HAP-1 (cell line): ENCODE measurements around the gene TTC24.
"Not testable (repeated sequence)": the region's sequence is repeated elsewhere in the genome, so short reads cannot be mapped to it uniquely, and the experiment has no call there.

Experiments used
- DNase-seq, 2 experiments: peaks; one replicate each; pipeline ENCODE4 v3.0.0-alpha.2; 2016 to 2020; ENCODE audit warnings: low spot score in 2 of 2
- H3K27me3 ChIP-seq: fragments of 250-450 bp; sonication (Bioruptor Pico); 2 replicates; pipeline ENCODE4 v1.5.1; 2020; ENCODE audit warnings: low read depth, mild to moderate bottlenecking, moderate library complexity
- H3K36me3 ChIP-seq: fragments of 250-450 bp; sonication (Bioruptor Pico); replicated peaks from 2 replicates; pipeline ENCODE4 v1.5.1; 2020; ENCODE audit warnings: mild to moderate bottlenecking
- H3K4me1 ChIP-seq: fragments of 250-450 bp; sonication (Bioruptor Pico); 2 replicates; pipeline ENCODE4 v1.5.1; 2020; ENCODE audit warnings: mild to moderate bottlenecking
- H3K4me3 ChIP-seq: fragments of 250-450 bp; sonication (Bioruptor Pico); 2 replicates; pipeline ENCODE4 v1.5.1; 2020; ENCODE audit warnings: mild to moderate bottlenecking, moderate library complexity
- H3K9me3 ChIP-seq: fragments of 250-450 bp; sonication (Bioruptor Pico); 2 replicates; pipeline ENCODE4 v1.5.1; 2020; ENCODE audit warnings: mild to moderate bottlenecking, moderate library complexity
- in situ Hi-C: fragments of 300-500 bp; cut with MboI; formaldehyde crosslinking; loops from 3 replicates; pipeline ENCODE4 v1.14.3; 2020; ENCODE audit warnings: low sequenced_read_pairs, inconsistent platforms, mixed read lengths

The TTC24 gene

DNA sequence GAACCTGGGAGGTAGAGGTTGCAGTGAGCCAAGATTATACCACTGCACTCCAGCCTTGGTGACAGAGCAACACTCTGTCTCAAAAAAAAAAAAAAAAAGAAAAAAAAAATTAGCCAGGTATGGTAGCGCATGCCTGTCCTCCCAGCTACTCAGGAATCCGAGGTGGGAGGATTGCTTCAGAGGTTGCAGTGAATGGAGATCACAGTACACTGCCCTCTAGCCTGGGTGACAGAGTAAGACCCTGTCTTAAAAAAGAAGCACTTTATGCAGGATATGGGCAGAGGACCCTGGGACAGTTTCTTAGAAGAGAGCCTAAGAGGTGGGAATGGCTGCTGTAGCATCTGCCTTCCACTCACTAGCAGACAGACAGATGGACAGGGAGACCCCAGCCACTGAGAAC, 30.1 kb upstream of the TTC24 start:
- Histone ChIP-seq H3K9me3 (no peaks in the 10 kb centered on the region), H3K4me1 (no peaks in the 10 kb centered on the region), H3K27me3 (no peaks in the 10 kb centered on the region), H3K4me3 (no peak overlapping the region), H3K36me3 (peaks cover 58% of the 10 kb centered on the region)
- DNase-seq: no peak
- in situ Hi-C loops: no loop called here

- no peaks in the 10 kb centered on the region for H3K27me3 ChIP-seq
- H3K4me1 ChIP-seq: no peaks in the 10 kb centered on the region
- H3K9me3 ChIP-seq: no peaks in the 10 kb centered on the region
- H3K4me3 ChIP-seq: no peak overlapping the region
- DNase-seq: no peak
- in situ Hi-C loops: no loop called here
- H3K36me3 ChIP-seq: peaks cover 62% of the 10 kb centered on the region
Observed at GRCh38 chr1:156549831-156550230, 29.7 kb upstream of the TTC24 start.

- Histone ChIP-seq H3K9me3 (no peaks in the 10 kb centered on the region), H3K4me3 (no peak overlapping the region), H3K4me1 (no peaks in the 10 kb centered on the region), H3K27me3 (no peaks in the 10 kb centered on the region), H3K36me3 (peaks cover 64% of the 10 kb centered on the region)
- in situ Hi-C loops: no loop called here
- DNase-seq: no peak
Observed at GRCh38 chr1:156550346-156550745, 29.2 kb upstream of the TTC24 start.

DNA sequence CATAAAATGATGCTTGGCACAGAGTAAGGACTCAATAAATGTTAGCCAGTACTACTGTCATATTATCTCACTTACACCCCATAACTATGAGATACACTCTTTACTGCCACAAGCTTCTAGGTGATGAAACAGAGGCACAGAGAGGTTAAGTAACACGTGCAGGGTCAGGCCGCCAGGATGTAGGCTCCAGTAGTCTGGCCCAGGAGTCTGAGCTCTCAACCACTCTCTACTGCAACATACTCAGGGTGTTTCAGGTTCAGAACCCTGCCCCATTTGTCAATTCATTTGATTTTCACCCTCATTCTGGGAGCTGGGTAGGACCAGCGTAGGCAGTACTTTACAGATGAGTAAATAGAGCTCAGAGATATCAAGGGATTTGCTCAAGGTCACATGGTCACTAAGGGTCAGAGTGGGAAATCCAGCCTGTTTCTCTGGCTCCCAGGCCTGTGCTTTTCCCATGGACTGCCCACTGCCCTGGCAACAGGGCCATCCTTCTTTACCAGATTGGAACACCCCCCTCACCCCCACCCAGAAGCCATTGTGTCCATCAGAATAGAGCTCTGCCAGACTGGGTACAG, 28.4 kb upstream of the TTC24 start:
- in situ Hi-C loops: no loop called here
- peaks cover 70% of the 10 kb centered on the region for H3K36me3 ChIP-seq

GRCh38 chr1:156551869-156552268, 27.7 kb upstream of the TTC24 start:
- no peak for DNase-seq
- peaks cover 68% of the 10 kb centered on the region for H3K36me3 ChIP-seq
- in situ Hi-C loops: no loop called here

More for the DNA sequence above, 28.4 kb upstream of the TTC24 start:
- H3K9me3 ChIP-seq: no peaks in the 10 kb centered on the region
- H3K27me3 ChIP-seq: no peaks in the 10 kb centered on the region
- DNase-seq: no peak
- no peak overlapping the region for H3K4me3 ChIP-seq
- no peaks in the 10 kb centered on the region for H3K4me1 ChIP-seq

GRCh38 chr1:156552518-156552917, 27.0 kb upstream of the TTC24 start:
- no peak for DNase-seq
- no peak overlapping the region for H3K4me3 ChIP-seq
- H3K36me3 ChIP-seq: peaks cover 62% of the 10 kb centered on the region
- no peaks in the 10 kb centered on the region for H3K27me3 ChIP-seq
- no peaks in the 10 kb centered on the region for H3K4me1 ChIP-seq
- in situ Hi-C loops: no loop called here
- no peaks in the 10 kb centered on the region for H3K9me3 ChIP-seq

More at GRCh38 chr1:156551869-156552268, 27.7 kb upstream of the TTC24 start:
- Histone ChIP-seq H3K9me3 (no peaks in the 10 kb centered on the region), H3K4me3 (no peak overlapping the region), H3K27me3 (no peaks in the 10 kb centered on the region), H3K4me1 (no peaks in the 10 kb centered on the region)

GRCh38 chr1:156552937-156553336, 26.6 kb upstream of the TTC24 start:
- DNase-seq, H3K27me3 ChIP-seq, H3K4me3 ChIP-seq, H3K4me1 ChIP-seq, in situ Hi-C loops, H3K9me3 ChIP-seq: not testable (repeated sequence)
- H3K36me3 ChIP-seq: peaks cover 58% of the 10 kb centered on the region

DNA sequence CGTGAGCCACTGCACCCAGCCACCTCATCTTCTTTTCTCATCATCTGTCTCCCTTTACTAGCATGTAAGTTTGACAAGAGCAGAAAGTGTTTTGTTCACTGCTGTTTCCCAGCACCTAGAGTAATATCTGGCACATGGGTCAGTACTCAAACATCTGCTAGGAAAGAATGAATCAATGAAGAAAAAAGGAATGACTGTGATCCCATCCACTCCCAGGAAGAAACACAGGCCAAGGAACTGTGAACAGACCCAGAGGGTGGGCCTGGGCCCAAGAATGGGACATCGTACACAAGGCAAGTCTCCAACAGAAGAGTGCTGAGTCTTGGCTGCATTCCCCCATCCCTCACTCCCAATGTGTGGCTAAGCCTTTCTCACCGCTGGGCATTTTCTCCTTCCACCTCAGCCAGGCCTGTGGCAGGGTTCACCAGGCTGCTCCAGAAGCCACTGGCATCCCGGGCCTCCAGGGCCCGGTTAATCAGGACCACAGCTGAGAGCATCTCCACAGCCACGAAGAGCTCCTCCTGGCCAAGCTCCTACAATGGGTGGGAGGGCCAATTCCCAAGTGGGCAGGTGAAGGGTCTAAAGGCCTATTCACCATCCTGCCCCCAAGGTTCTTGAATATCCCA, 25.6 kb upstream of the TTC24 start:
- no peak for DNase-seq
- H3K36me3 ChIP-seq: peaks cover 49% of the 10 kb centered on the region
- in situ Hi-C loops: no loop called here
- no peaks in the 10 kb centered on the region for H3K27me3 ChIP-seq
- no peak overlapping the region for H3K4me3 ChIP-seq
- no peaks in the 10 kb centered on the region for H3K9me3 ChIP-seq
- H3K4me1 ChIP-seq: no peaks in the 10 kb centered on the region

DNA sequence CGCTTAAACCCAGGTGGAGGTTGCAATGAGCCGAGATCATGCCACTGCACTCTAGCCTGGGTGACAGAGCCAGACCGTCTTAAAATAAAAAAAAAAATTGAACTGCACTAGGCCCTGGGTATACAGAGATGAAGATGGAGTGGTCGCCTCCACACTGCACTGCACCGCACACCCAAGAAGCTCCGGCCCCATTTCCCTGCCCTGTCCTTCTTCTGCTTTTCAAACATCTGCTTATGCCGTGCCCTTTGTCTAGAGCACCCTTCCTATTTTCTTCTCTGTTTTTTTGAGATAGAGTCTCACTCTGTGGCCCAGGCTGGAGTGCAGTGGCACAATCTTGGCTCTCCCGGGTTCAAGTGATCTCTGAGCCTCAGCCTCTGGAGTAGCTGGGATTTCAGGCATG, 24.6 kb upstream of the TTC24 start:
- Histone ChIP-seq H3K9me3 (no peaks in the 10 kb centered on the region), H3K4me3 (no peak overlapping the region), H3K27me3 (no peaks in the 10 kb centered on the region), H3K36me3 (peaks cover 57% of the 10 kb centered on the region), H3K4me1 (no peaks in the 10 kb centered on the region)
- in situ Hi-C loops: no loop called here
- DNase-seq: no peak

DNA sequence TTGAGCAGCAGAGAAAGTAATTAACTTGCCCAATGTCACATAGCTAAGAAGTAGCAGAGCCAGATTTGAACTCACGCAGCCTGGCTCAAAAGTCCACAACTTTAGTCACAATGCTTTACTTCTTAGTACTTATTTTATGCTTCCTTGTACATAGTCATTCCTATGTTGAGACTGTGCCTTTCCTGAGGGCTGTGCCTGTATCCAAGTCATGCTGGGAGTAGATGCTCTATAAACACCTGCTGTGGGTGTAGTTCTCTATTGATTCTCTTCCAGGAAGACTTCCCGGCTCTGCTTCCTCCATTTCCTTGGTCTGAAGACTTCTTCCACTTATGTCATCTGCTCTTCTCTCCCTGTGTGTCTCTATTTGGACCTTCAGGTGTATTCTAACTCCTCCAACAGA, 23.8 kb upstream of the TTC24 start:
- Histone ChIP-seq H3K9me3 (no peaks in the 10 kb centered on the region), H3K27me3 (no peaks in the 10 kb centered on the region), H3K4me1 (no peaks in the 10 kb centered on the region), H3K4me3 (no peak overlapping the region), H3K36me3 (peaks cover 60% of the 10 kb centered on the region)
- in situ Hi-C loops: no loop called here
- no peak for DNase-seq

GRCh38 chr1:156556354-156556753, 23.2 kb upstream of the TTC24 start:
- H3K27me3 ChIP-seq: no peaks in the 10 kb centered on the region
- H3K9me3 ChIP-seq: no peaks in the 10 kb centered on the region
- DNase-seq: no peak
- H3K4me3 ChIP-seq: no peak overlapping the region
- peaks cover 59% of the 10 kb centered on the region for H3K36me3 ChIP-seq
- H3K4me1 ChIP-seq: no peaks in the 10 kb centered on the region
- in situ Hi-C loops: no loop called here

DNA sequence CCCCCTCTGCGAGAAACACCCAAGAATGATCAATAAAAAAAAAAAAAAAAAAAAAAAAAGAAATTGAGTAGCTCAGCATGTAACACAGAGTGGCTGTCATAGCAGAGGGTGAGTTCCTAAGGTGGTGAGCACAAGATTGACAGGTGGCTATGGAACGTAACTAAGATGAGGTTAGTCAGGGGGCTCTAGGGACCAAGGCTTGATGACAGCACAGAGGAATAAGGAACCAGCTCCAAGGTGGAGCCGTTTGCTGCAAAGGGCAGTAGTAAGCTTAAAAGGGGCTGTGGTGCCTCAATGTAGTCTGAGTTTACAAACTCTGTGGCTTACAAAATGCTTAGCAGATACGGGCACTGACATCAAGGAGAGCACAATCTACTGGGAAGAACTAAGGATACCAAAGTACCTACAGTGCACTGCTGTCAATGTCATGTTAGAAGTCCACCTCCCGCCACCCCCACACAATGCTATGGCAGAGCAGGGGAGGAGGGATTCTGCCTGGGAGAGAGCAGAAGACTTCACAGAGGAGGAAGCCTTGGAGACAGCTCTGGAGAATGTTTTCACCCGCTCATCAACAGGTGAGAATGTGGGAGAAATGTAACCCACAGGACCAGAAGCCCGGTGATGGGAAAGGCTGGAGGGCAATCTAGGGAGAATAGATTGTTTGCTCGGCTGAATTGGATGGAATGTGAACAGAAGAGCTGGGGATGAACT, 20.3 kb upstream of the TTC24 start:
- in situ Hi-C loops: no loop called here
- no peak overlapping the region for H3K4me3 ChIP-seq
- H3K4me1 ChIP-seq: no peaks in the 10 kb centered on the region
- no peaks in the 10 kb centered on the region for H3K27me3 ChIP-seq
- H3K9me3 ChIP-seq: no peaks in the 10 kb centered on the region
- DNase-seq: no peak
- H3K36me3 ChIP-seq: peaks cover 53% of the 10 kb centered on the region

GRCh38 chr1:156559797-156560385, 19.6 kb upstream of the TTC24 start:
- Histone ChIP-seq H3K9me3 (no peaks in the 10 kb centered on the region), H3K4me3 (no peak overlapping the region), H3K4me1 (no peaks in the 10 kb centered on the region), H3K27me3 (no peaks in the 10 kb centered on the region), H3K36me3 (peaks cover 53% of the 10 kb centered on the region)
- no peak for DNase-seq
- in situ Hi-C loops: no loop called here

GRCh38 chr1:156560585-156561163, 18.8 kb upstream of the TTC24 start:
- no peaks in the 10 kb centered on the region for H3K9me3 ChIP-seq
- no peaks in the 10 kb centered on the region for H3K27me3 ChIP-seq
- no peaks in the 10 kb centered on the region for H3K4me1 ChIP-seq
- no peak overlapping the region for H3K4me3 ChIP-seq
- DNase-seq: no peak
- H3K36me3 ChIP-seq: peaks cover 56% of the 10 kb centered on the region
- in situ Hi-C loops: no loop called here
